ENCODE results near the gene COL19A1.

The COL19A1 gene

DNA sequence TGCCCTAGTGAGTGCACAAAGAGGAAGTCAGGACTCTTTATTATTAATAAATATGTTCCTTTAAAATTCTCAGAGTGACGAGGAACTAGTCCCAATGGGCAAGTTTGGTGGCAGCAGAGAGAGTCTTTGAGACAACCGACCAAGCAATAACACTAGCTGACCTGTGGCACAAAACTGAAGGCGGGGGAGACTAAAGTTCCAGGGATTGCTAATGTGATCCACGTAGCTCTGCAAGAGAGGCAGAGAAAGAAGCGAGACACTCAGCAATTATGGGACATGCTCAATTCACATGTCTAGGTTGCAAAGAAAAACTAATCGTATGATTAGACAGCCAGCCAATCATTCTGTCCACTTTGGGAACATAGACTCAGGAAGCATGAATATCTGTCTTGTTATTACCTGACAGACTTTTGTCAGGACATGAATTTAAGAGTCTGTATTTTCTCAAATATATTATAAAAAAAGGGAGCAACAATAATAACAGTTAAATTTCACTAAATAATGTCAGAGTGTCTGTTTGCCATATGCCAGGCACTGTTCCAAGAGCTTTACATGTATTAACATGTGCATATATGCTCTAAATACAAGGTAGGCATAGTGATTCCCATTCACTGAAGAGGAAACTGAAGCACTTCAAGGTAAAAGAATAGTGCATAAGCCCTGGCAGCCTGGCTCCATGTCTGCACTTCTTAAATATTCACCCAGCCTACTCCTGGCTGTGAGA is 355.5 kb downstream of the COL19A1 start:
- DNase-seq: no peak
- in situ Hi-C loops (cut with HindIII; ENCODE audit: low pct_ligation_motif_present, low pct_unique_long_range_greater_than_20kb, low sequenced_read_pairs): no loop called here

DNA sequence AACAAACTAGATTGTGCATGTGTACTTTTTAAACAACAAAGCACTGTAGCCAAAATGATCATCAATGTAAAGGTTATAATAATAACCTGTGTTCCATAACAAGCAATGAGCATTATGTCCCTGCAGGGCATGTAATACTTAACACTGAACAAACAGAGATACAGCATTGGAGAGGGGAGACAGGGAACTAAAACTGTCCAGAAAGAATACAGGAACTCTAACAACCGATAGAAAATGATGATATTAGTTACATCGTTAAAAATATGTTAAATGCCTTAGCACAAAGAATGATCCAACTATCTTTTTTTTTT is 356.0 kb downstream of the COL19A1 start:
- DNase-seq: no peak
- in situ Hi-C loops (cut with HindIII; ENCODE audit: low pct_ligation_motif_present, low pct_unique_long_range_greater_than_20kb, low sequenced_read_pairs): no loop called here

DNA sequence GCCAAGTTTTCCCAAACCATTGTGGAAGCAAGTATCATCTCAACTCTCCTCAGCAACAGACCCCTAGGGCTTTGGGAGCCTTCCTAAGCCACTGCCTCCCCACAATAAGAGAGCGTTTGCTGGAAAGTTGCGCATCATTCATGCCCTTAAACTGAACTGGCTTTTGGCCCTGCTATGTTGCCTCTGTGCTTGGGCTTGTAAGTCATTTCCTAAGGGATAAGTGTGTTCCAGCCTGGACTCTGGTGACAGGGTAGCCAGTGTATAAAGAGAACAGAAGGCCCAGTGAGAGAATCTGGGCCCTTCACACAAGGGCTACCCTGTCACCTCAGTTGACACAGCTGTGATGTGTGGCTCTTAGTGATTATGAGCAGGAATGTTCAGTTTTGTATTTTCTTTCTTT is 358.7 kb downstream of the COL19A1 start:
- no peak for DNase-seq
- in situ Hi-C loops (cut with HindIII; ENCODE audit: low pct_ligation_motif_present, low pct_unique_long_range_greater_than_20kb, low sequenced_read_pairs): no loop called here

DNA sequence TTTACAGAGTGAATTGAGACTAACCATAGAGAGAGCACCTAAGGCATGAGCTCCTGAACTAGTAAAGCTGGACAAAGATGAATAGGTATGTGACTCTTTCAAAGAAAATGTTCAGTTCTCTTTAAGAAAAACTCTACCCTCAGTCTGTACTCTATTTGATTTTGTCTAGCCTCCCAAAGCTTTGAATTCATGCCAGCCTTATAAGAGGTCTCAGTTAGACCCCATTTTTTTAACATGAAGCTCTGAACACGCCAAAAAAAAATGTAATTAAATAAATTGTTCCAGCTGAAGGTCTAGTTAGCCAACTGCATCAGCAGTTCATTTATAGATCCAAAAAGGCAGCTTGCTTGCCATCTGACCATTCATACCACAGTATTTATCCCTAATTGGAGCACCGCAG is 365.0 kb downstream of the COL19A1 start:
- in situ Hi-C loops (cut with HindIII; ENCODE audit: low pct_ligation_motif_present, low pct_unique_long_range_greater_than_20kb, low sequenced_read_pairs): no loop called here
- DNase-seq: no peak

DNA sequence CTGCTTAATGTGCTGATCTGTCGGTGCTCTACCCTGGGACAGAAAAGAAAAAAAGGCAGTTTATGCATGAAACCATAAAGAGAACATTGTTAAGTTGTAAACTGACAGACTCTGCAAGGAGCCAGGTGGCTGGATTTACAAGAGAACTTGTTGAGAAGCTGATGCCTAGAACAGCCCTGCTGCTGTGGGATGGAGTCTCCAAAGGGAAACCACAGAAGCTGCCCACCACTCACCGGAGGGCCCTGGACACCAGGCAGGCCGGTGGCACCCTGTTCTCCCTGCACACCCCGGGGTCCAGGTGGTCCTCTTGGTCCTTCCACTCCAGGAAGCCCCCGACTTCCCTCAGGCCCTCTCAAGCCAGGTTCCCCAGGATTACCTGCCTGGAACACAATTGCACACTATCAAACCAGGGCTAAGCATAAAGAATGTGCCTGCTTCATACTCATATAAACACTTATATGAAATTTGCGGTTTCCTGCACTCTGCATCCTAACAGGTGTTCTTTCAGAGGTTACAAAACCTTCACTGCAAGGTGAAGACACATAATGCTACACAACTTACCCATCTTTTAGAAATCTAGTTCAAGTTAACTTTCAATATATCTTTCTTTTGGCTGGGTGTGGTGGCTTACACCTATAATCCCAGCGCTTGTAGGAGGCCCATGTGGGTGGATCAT is 368.3 kb downstream of the COL19A1 start:
- in situ Hi-C loops (cut with HindIII; ENCODE audit: low pct_ligation_motif_present, low pct_unique_long_range_greater_than_20kb, low sequenced_read_pairs): no loop called here
- no peak for DNase-seq

DNA sequence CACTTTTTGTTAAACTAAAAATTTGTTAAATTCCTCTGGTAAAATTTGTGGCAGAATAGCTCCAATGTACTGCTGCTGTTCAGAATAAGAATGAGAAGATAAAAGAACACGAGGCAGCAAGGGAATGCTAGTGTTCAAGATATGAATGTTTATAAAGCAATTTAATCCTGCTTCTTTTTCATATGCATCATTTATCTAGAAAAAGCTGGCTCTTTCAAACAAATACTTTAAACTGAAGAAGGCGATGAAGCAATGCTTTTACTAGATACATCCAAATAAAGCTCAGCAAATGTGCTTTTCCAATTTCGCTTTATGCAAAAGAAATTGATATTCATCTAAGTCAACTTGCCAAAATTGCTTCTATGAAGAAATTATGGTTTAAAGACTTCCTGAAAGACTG is 370.0 kb downstream of the COL19A1 start:
- in situ Hi-C loops (cut with HindIII; ENCODE audit: low pct_ligation_motif_present, low pct_unique_long_range_greater_than_20kb, low sequenced_read_pairs): no loop called here
- DNase-seq: no peak

DNA sequence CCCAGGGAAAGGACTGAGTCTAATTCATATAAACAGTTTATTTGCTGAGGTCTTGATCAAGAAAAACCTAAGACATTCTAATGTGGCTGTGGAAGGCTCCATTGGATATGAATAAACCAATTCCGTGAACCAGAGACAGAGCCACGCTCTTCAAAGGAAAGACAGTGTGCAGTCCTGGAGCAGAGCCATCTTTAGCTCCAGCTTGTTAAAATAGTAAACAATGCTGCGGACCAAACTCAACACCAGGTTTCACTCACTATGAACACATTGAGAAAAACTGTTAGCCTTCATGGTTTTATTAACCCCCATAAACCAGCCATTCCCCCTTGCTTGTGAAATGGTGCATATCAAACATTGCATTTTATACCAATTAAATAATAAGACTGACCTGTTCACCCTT is 374.7 kb downstream of the COL19A1 start:
- in situ Hi-C loops (cut with HindIII; ENCODE audit: low pct_ligation_motif_present, low pct_unique_long_range_greater_than_20kb, low sequenced_read_pairs): no loop called here
- no peak for DNase-seq

DNA sequence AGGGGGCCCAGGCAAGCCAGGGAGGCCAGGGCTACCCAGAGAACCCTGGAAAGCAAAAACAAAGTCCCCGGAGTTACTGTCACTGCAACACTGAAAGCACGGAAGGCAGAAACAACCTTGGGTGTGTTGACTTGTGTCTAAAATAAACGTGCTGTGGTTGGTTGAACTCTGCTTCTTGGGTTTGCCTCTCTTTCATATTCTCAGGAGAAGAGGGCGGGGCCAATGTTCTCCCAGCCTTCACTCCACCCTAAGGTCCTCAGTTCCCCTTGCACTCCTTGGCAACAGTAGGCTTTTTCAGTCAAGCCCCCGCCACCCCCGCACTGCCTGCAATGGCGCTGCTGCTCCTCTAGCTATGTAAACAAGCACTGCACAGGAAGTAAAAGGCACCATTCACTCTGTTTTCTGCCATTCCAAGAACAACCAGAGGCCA is 375.6 kb downstream of the COL19A1 start:
- DNase-seq: no peak
- in situ Hi-C loops (cut with HindIII; ENCODE audit: low pct_ligation_motif_present, low pct_unique_long_range_greater_than_20kb, low sequenced_read_pairs): no loop called here

DNA sequence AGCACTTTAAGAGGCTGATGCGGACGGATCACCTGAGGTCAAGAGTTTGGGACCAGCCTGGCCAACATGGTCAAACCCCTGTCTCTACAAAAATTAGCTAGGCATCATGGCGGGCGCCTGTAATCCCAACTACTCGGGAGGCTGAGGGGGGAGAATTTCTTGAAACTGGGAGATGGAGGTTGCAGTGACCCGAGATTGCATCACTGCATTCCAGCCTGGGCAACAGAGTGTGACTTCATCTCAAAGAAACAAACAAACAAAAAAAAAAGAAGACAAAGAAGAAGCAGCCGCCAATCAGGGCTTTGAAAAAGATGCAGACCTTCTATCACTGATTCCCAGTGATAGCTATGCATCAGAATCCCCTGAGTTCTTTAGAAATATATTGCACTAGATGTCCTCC is 379.8 kb downstream of the COL19A1 start:
- in situ Hi-C loops (cut with HindIII; ENCODE audit: low pct_ligation_motif_present, low pct_unique_long_range_greater_than_20kb, low sequenced_read_pairs): no loop called here

DNA sequence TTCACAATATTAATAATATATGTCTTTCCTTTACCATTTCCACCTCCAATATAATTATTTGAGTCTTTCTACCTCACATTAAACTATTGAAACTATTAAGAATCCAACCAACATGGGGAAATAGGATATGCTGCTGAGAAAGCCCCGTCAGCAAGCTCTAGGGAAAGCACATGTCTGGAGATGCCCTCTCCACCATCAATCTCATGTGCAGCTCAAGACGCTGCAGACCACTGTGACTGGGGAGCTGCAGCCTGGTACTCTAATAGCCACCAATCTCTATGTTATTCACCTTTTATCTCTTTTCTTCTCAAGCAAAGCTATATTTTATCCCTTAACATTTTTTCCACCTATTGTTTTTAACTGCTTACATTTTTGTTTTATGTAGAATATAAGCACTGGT is 386.2 kb downstream of the COL19A1 start:
- in situ Hi-C loops (cut with HindIII; ENCODE audit: low pct_ligation_motif_present, low pct_unique_long_range_greater_than_20kb, low sequenced_read_pairs): no loop called here
- no peak for DNase-seq

More for the DNA sequence above, 379.8 kb downstream of the COL19A1 start:
- no peak for DNase-seq

DNA sequence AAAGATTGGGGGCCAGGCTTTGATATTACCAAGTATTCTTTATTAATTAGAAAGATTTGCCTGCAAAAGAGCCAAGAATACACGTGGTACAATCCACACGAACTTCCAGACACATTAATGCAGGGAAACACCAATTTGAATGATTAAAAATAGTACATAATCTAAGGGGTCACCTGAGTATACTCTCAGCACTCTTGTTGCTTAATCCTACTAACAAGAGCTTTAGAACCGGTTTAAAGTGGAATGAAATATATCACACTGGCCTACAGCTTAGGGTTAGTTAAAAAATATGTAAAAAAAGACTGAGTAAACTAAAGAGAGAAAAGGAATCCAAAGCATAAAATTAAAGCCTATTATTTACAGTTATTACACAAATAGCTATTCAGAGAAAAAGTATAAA is 387.6 kb downstream of the COL19A1 start:
- DNase-seq: no peak
- in situ Hi-C loops (cut with HindIII; ENCODE audit: low pct_ligation_motif_present, low pct_unique_long_range_greater_than_20kb, low sequenced_read_pairs): no loop called here

DNA sequence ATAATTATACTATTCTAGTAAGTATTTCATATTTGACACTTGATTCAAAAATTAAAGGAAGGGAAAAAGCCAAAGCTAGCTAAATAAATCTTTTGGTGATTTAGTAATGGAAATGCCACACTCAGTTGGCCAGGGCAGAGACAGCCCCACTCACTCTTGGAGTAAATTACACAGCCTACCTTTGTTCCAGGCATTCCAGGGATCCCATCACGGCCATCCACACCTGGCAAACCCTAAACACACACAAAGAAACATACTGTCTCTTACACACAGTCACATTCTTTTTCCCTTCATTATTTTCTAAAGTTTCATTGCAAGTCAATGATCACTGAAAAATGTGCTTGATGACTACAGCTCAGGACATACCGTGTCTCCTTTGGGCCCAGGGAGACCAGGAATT is 388.4 kb downstream of the COL19A1 start:
- no peak for DNase-seq
- in situ Hi-C loops (cut with HindIII; ENCODE audit: low pct_ligation_motif_present, low pct_unique_long_range_greater_than_20kb, low sequenced_read_pairs): no loop called here

DNA sequence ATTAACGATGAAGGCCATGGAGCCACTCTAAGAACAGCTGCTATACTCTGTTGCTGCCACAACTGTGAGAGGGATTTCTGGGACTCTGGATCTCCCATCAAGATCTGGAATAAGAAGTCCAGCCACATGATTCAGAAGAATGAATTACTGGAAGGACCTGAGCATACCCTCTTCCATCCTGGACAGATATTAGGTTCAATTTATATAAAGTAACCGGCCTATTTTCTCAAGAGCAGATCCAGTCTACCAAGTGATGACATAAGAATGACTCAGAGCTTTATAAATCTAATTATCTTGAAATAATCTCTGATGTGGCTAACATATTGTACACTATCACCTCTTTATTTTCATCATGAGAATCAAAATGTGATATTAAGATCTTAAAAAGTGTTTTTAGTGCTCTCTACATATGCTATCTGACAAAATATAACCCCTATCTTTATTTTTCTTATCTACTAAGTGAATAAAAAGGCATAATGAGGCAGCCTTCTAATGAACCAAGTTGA is 391.5 kb downstream of the COL19A1 start:
- in situ Hi-C loops (cut with HindIII; ENCODE audit: low pct_ligation_motif_present, low pct_unique_long_range_greater_than_20kb, low sequenced_read_pairs): no loop called here
- no peak for DNase-seq

DNA sequence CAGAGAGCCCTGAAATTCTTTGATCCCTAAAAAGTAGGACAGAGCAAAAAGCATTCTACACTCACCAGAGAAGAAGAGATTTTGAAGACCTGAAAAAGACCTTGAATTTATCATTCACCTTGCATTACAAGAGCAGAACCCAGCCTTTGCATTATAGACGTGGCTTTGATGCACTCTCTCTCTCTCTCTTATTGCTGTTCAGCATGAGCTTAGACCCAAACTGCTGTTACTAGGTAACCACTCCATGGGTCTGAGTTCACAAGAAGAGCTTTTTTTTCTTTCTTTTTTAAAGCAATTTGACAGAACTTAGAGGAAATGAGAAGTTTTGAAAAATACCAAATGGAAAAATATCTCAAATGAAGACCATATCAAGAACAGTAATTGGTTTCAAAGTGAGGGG is 392.1 kb downstream of the COL19A1 start:
- DNase-seq: no peak
- in situ Hi-C loops (cut with HindIII; ENCODE audit: low pct_ligation_motif_present, low pct_unique_long_range_greater_than_20kb, low sequenced_read_pairs): no loop called here

Measured in ACHN (cell line).